Heart left ventricle (tissue), 13 donors: Measurements from ENCODE around the gene BCL3.

Source experiments
- CTCF ChIP-seq, 12 donors: fragments of 200-600 bp; sonication (generic) in 4 of 12; IDR thresholded peaks; one replicate each; pipeline versions ENCODE4 v1.5.0 to v1.8.0; 2018 to 2022; ENCODE audit warnings: antibody characterized with exemption in 12 of 12, mild to moderate bottlenecking in 5 of 12
- POLR2A ChIP-seq, 2 donors: fragments of 450-650 bp; IDR thresholded peaks; one replicate each; pipeline ENCODE4 v1.6.1; 2017; ENCODE audit warnings: antibody characterized with exemption in 2 of 2, mild to moderate bottlenecking in 2 of 2, moderate library complexity in 2 of 2
- donor health status: ischemic (EF 13 %, LVEDD 7.1; RV severe dilation, severe dysfunction).
- donor health status: DM: no; HTN: yes; CAD: no.
- donor health status: DM: no; HTN: no; CAD: no.
- donor health status: ischemic (EF 25% LVEDD 6.9; RV normal size, moderate dysfunction).
- donor health status: ischemic (EF 25% LVEDD 5.7; RV mildly dilated, moderate dysfunction).
- donor health status: ischemic (EF 35%, LVEDD 5.7; RV mildly dilated, moderate dysfunction).
- donor health status: nonischemic (EF 11% LVEDD 7.7; RV severe dilation, severe dysfunction).
- donor health status: DM: yes; HTN: yes; CAD: no.
- donor health status: PGD.
- donor health status: ischemic (EF 29% LVEDD 5.4; RV normal size, mild dysfunction).
- donor health status: nonischemic (EF 23%, LVEDD 6.1; RV moderate dilation, normal function).

- TF ChIP-seq CTCF (IDR thresholded peaks at IDR 0.05) (no peak), POLR2A (IDR thresholded peaks at IDR 0.05) (no peak)
These were observed 19.0 kb downstream of the BCL3 start for GRCh38 chr19:44767295-44768180.
